HL-60 (cell line): ENCODE results near the gene GRIK1.
A peak's percentile ranks its signal among the peaks of the same experiment; 100 is the strongest.

ENCODE experiments used
- DNase-seq, 2 experiments: peaks; one replicate each; pipeline ENCODE4 v3.0.0-alpha.2; 2010 to 2020; ENCODE audit warnings: low read depth in 1 of 2, low spot score in 1 of 2
- H3K27ac ChIP-seq: fragments of 250-450 bp; sonication (Bioruptor Pico); replicated peaks from 2 replicates; pipeline ENCODE4 v1.5.1; 2020; ENCODE audit warnings: mild to moderate bottlenecking, moderate library complexity
- H3K27me3 ChIP-seq: fragments of 250-450 bp; sonication (Bioruptor Pico); 2 replicates; pipeline ENCODE4 v1.5.1; 2021; ENCODE audit warnings: mild to moderate bottlenecking, moderate library complexity; ENCODE audit not compliant: insufficient read depth, poor library complexity, severe bottlenecking
- H3K4me3 ChIP-seq: replicated peaks from 2 replicates; pipeline ENCODE4 v1.5.1; 2011; ENCODE audit warnings: mild to moderate bottlenecking, control low read depth, low read length; ENCODE audit not compliant: insufficient read depth
- CTCF ChIP-seq: IDR thresholded peaks from one replicate; pipeline ENCODE4 v1.5.1; 2011; ENCODE audit warnings: low read length, control low read depth, inconsistent platforms; ENCODE audit not compliant: insufficient read depth
- GABPA ChIP-seq: IDR thresholded peaks from 2 replicates; pipeline ENCODE4 v1.6.1; 2012; ENCODE audit warnings: low read depth
- POLR2AphosphoS5 ChIP-seq: IDR thresholded peaks from 2 replicates; pipeline ENCODE4 v1.6.1; 2012; ENCODE audit warnings: low read depth
- SPI1 ChIP-seq: IDR thresholded peaks from 2 replicates; pipeline ENCODE4 v1.6.1; 2012; ENCODE audit warnings: low read depth, mild to moderate bottlenecking, borderline replicate concordance
- TF ChIP-seq, protein P1 (sequence below): IDR thresholded peaks from 2 replicates; pipeline ENCODE4 v1.6.1; 2012; ENCODE audit warnings: low read depth; ENCODE audit not compliant: insufficient replicate concordance

Gene GRIK1

GRCh38 chr21:29939104-29939923 lies 482 bp downstream of the GRIK1 start:
- no peak for TF ChIP-seq GABPA
- no peak for TF ChIP-seq SPI1
- TF ChIP-seq CTCF = no peak
- TF ChIP-seq POLR2AphosphoS5 = no peak
- TF ChIP-seq, protein P1, sequence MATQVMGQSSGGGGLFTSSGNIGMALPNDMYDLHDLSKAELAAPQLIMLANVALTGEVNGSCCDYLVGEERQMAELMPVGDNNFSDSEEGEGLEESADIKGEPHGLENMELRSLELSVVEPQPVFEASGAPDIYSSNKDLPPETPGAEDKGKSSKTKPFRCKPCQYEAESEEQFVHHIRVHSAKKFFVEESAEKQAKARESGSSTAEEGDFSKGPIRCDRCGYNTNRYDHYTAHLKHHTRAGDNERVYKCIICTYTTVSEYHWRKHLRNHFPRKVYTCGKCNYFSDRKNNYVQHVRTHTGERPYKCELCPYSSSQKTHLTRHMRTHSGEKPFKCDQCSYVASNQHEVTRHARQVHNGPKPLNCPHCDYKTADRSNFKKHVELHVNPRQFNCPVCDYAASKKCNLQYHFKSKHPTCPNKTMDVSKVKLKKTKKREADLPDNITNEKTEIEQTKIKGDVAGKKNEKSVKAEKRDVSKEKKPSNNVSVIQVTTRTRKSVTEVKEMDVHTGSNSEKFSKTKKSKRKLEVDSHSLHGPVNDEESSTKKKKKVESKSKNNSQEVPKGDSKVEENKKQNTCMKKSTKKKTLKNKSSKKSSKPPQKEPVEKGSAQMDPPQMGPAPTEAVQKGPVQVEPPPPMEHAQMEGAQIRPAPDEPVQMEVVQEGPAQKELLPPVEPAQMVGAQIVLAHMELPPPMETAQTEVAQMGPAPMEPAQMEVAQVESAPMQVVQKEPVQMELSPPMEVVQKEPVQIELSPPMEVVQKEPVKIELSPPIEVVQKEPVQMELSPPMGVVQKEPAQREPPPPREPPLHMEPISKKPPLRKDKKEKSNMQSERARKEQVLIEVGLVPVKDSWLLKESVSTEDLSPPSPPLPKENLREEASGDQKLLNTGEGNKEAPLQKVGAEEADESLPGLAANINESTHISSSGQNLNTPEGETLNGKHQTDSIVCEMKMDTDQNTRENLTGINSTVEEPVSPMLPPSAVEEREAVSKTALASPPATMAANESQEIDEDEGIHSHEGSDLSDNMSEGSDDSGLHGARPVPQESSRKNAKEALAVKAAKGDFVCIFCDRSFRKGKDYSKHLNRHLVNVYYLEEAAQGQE = no peak
- H3K27ac ChIP-seq = no peak overlapping the region
- peak overlapping the region; percentile 2; the same call in 1 of the 2 replicates for H3K4me3 ChIP-seq
- no peak for DNase-seq
- H3K27me3 ChIP-seq = peaks cover 42% of the 10 kb centered on the region

GRCh38 chr21:29938776-29939103 lies 1.1 kb downstream of the GRIK1 start:
- DNase-seq = no peak
- H3K27ac ChIP-seq = no peak overlapping the region
- H3K4me3 ChIP-seq = no peak overlapping the region
- H3K27me3 ChIP-seq = peaks cover 42% of the 10 kb centered on the region
- TF ChIP-seq SPI1 (no peak), GABPA (no peak), POLR2AphosphoS5 (no peak), CTCF (no peak)
- TF ChIP-seq, protein P1 = no peak

- Histone ChIP-seq H3K4me3 (no peak overlapping the region), H3K27me3 (peaks cover 10% of the 10 kb centered on the region), H3K27ac (no peak overlapping the region)
- no peak for DNase-seq
- TF ChIP-seq SPI1 (no peak), CTCF (no peak), GABPA (no peak), POLR2AphosphoS5 (no peak)
- TF ChIP-seq, protein P1 = no peak
Observed at GRCh38 chr21:29933088-29933487, 6.7 kb downstream of the GRIK1 start.
